HG02763 (cell line): Measurements from ENCODE around the gene CAMSAP1.

Source experiments
- ATAC-seq: cut with Tn5 transposase; IDR thresholded peaks from one replicate; pipeline ENCODE4 v1.9.1; 2021; ENCODE audit warnings: mild to moderate bottlenecking, moderate library complexity; ENCODE audit not compliant: unreplicated experiment

The CAMSAP1 gene

GRCh38 chr9:135778421-135778820 lies 128.9 kb downstream of the CAMSAP1 start:
- ATAC-seq: no peak

- no peak for ATAC-seq
Observed at GRCh38 chr9:135777623-135778177, 129.6 kb downstream of the CAMSAP1 start.

- no peak for ATAC-seq
Observed at GRCh38 chr9:135776893-135777622, 130.3 kb downstream of the CAMSAP1 start.

- ATAC-seq: no peak
Observed at GRCh38 chr9:135775911-135776310, 131.4 kb downstream of the CAMSAP1 start.

- no peak for ATAC-seq
Observed at GRCh38 chr9:135774794-135775525, 132.4 kb downstream of the CAMSAP1 start.

- no peak for ATAC-seq
Observed at GRCh38 chr9:135774239-135774747, 133.1 kb downstream of the CAMSAP1 start.

- no peak for ATAC-seq
Observed at GRCh38 chr9:135773530-135774238, 133.7 kb downstream of the CAMSAP1 start.

GRCh38 chr9:135772702-135773493 lies 134.4 kb downstream of the CAMSAP1 start:
- no peak for ATAC-seq

- ATAC-seq: no peak
Observed at GRCh38 chr9:135772056-135772646, 135.2 kb downstream of the CAMSAP1 start.

- ATAC-seq: no peak
Observed at GRCh38 chr9:135771401-135772051, 135.8 kb downstream of the CAMSAP1 start.

GRCh38 chr9:135770771-135771170 lies 136.6 kb downstream of the CAMSAP1 start:
- ATAC-seq: no peak

GRCh38 chr9:135770203-135770535 lies 137.2 kb downstream of the CAMSAP1 start:
- no peak for ATAC-seq

GRCh38 chr9:135769489-135770202 lies 137.7 kb downstream of the CAMSAP1 start:
- ATAC-seq: no peak

GRCh38 chr9:135768516-135769218 lies 138.7 kb downstream of the CAMSAP1 start:
- no peak for ATAC-seq

- no peak for ATAC-seq
Observed at GRCh38 chr9:135766707-135767106, 140.6 kb downstream of the CAMSAP1 start.

- ATAC-seq: no peak
Observed at GRCh38 chr9:135766251-135766650, 141.1 kb downstream of the CAMSAP1 start.

- ATAC-seq: no peak
Observed at GRCh38 chr9:135765416-135765815, 141.9 kb downstream of the CAMSAP1 start.

GRCh38 chr9:135764731-135765130 lies 142.6 kb downstream of the CAMSAP1 start:
- ATAC-seq: no peak
